HepG2 (cell line): ENCODE data around the gene GDA. TPM values are rescaled to one million over a fixed set of nuclear protein-coding genes. Genes with fewer than 3 reads are reported as not detected.

Experiments used
- ATAC-seq: fragments of 200-7000 bp; cut with Tn5 transposase; 3 replicates; pipeline ENCODE4 v1.9.1; 2020; ENCODE audit warnings: mild to moderate bottlenecking, moderate library complexity
- BruUV-seq: library from RNA; stranded (reverse); fragments of 400-500 nt; replicated peaks from 2 replicates; lab custom pipeline; 2021; lab: Mats Ljungman, UMichigan
- CTCF ChIA-PET: fragments of 300-600 bp; formaldehyde crosslinking; extraction: SDS; loops from one replicate; lab custom pipeline; 2021; ENCODE audit warnings: low total read pairs, inconsistent platforms, low intra/inter-chr PET ratio; lab: Yijun Ruan, JAX
- POLR2A ChIA-PET: fragments of 350-600 bp; sonication (Branson Sonifier 250); formaldehyde crosslinking; loops from one replicate; lab custom pipeline; 2020; ENCODE audit warnings: antibody characterized with exemption, inconsistent platforms; lab: Yijun Ruan, JAX
- DNase-seq: peaks from one replicate; pipeline ENCODE4 v3.0.0-alpha.2; 2015; ENCODE audit warnings: low spot score
- FAIRE-seq: peaks from 3 replicates; lab custom pipeline; 2011; peaks lifted over from hg19 to GRCh38; lab: Jason Lieb, UNC
- H2AFZ ChIP-seq: one replicate; pipeline ENCODE4 v1.6.1; 2011; ENCODE audit warnings: low read length, inconsistent platforms
- H3K27ac ChIP-seq: fragments of 300-600 bp; 3 replicates; pipeline ENCODE4 v1.8.0; 2011; ENCODE audit warnings: mixed run types, mild to moderate bottlenecking, mixed read lengths, low read length, inconsistent platforms; ENCODE audit not compliant: insufficient read depth; ENCODE audit errors: extremely low read length
- H3K27me3 ChIP-seq, 2 experiments: fragments of 200-600 bp in 1 of 2; 2 replicates in 1 of 2; 3 replicates in 1 of 2; pipeline versions ENCODE4 v1.6.0 to v1.8.0; 2011; ENCODE audit warnings: low read length in 2 of 2, mild to moderate bottlenecking in 2 of 2, moderate library complexity in 2 of 2, inconsistent platforms in 1 of 2; ENCODE audit not compliant: insufficient read depth in 2 of 2, control insufficient read depth in 1 of 2
- H3K36me3 ChIP-seq, 2 experiments: fragments of 200-600 bp in 1 of 2; replicated peaks in 1 of 2; 2 replicates in 1 of 2; 3 replicates in 1 of 2; pipeline versions ENCODE4 v1.5.1 to v1.8.0; 2011; ENCODE audit warnings: low read length in 2 of 2, inconsistent platforms in 1 of 2; ENCODE audit not compliant: insufficient read depth in 2 of 2, control insufficient read depth in 1 of 2
- H3K4me1 ChIP-seq: 2 replicates; pipeline ENCODE4 v1.5.1; 2012; ENCODE audit warnings: low read length, inconsistent platforms; ENCODE audit not compliant: insufficient read depth
- H3K4me2 ChIP-seq: 2 replicates; pipeline ENCODE4 v1.6.0; 2011; ENCODE audit warnings: low read depth, low read length, inconsistent platforms
- H3K4me3 ChIP-seq, 3 experiments: fragments of 200-600 bp in 1 of 3; sonication (generic), shearing (Covaris generic) in 1 of 3; replicated peaks in 1 of 3; 2 replicates each; pipeline ENCODE4 v1.5.1; 2011 to 2016; ENCODE audit warnings: low read length in 3 of 3, inconsistent platforms in 2 of 3, low read depth in 2 of 3, mild to moderate bottlenecking in 2 of 3, control low read depth in 1 of 3, mixed read lengths in 1 of 3; ENCODE audit not compliant: insufficient read depth in 1 of 3
- H3K79me2 ChIP-seq: one replicate; pipeline ENCODE4 v1.6.1; 2011; ENCODE audit warnings: low read length, inconsistent platforms; ENCODE audit not compliant: insufficient read depth
- H3K9ac ChIP-seq: 2 replicates; pipeline ENCODE4 v1.6.0; 2011; ENCODE audit warnings: mild to moderate bottlenecking, low read depth, low read length, inconsistent platforms; ENCODE audit not compliant: insufficient read depth
- H3K9me3 ChIP-seq: 2 replicates; pipeline ENCODE4 v1.5.1; 2012; ENCODE audit warnings: mild to moderate bottlenecking, low read length
- H4K20me1 ChIP-seq: 2 replicates; pipeline ENCODE4 v1.6.0; 2011; ENCODE audit warnings: inconsistent platforms, mild to moderate bottlenecking, low read length, moderate library complexity; ENCODE audit not compliant: insufficient read depth
- GZF1 ChIP-seq: sonication (generic); formaldehyde crosslinking; IDR thresholded peaks from 2 replicates; pipeline ENCODE4 v1.5.1; 2020; ENCODE audit warnings: mild to moderate bottlenecking, missing genetic modification reagents
- ISX ChIP-seq: sonication (generic); formaldehyde crosslinking; conservative IDR thresholded peaks from 2 replicates; pipeline ENCODE4 v1.5.0; 2020; ENCODE audit warnings: missing genetic modification reagents
- NFE2L1 ChIP-seq: sonication (generic); formaldehyde crosslinking; IDR thresholded peaks from 2 replicates; pipeline ENCODE4 v1.4.0; 2020; ENCODE audit warnings: missing genetic modification reagents, mild to moderate bottlenecking, borderline replicate concordance
- RELA ChIP-seq: sonication (generic); formaldehyde crosslinking; IDR thresholded peaks from 2 replicates; pipeline ENCODE4 v1.4.0; 2020; ENCODE audit warnings: missing genetic modification reagents
- SAFB2 ChIP-seq: sonication (generic); formaldehyde crosslinking; IDR thresholded peaks from 2 replicates; pipeline ENCODE4 v1.5.1; 2020; ENCODE audit warnings: missing genetic modification reagents, low read depth, mild to moderate bottlenecking, borderline replicate concordance
- ZNF329 ChIP-seq: sonication (generic); formaldehyde crosslinking; IDR thresholded peaks from 2 replicates; pipeline ENCODE4 v1.9.0; 2021; ENCODE audit warnings: low read depth, mild to moderate bottlenecking, missing genetic modification reagents
- ZNF510 ChIP-seq: sonication (generic); formaldehyde crosslinking; IDR thresholded peaks from 2 replicates; pipeline ENCODE4 v1.4.0; 2020; ENCODE audit warnings: low read depth, mild to moderate bottlenecking, missing genetic modification reagents
- ZNF614 ChIP-seq: IDR thresholded peaks from 2 replicates; pipeline ENCODE4 v1.6.1; 2018; ENCODE audit warnings: missing biosample characterization, missing genetic modification reagents, inconsistent platforms, borderline replicate concordance
- WGBS: methylation state at CpG from one replicate; pipeline ENCODE4 v1.1.6; 2017; ENCODE audit warnings: low lambda C conversion rate; 5-methylcytosine and 5-hydroxymethylcytosine counted together
- in situ Hi-C: cut with HindIII; loops from 2 replicates; pipeline ENCODE4 v1.10.0; 2017; ENCODE audit warnings: low pct_unique_long_range_greater_than_20kb; ENCODE audit not compliant: extremely low pct_ligation_motif_present
- intact Hi-C: fragments of 100-400 bp; cut with micrococcal nuclease; formaldehyde crosslinking; loops from one replicate; pipeline ENCODE4 v1.10.0; 2022; ENCODE audit not compliant: unreplicated experiment
- polyA plus RNA-seq, 8 experiments: library from polyadenylated mRNA; depleted of rRNA in 3 of 8; stranded (reverse) in 7 of 8; unstranded in 1 of 8; fragments of >200 nt; fragmentation: Illumina TruSeq in 4 of 8; extraction: Trizol in 4 of 8; gene quantifications; 2 replicates each; pipeline versions ENCODE4 v1.2.1 to v1.2.3, GENCODE V29; 2011 to 2016; ENCODE audit warnings: low read depth in 4 of 8, missing spikeins in 1 of 8, mixed read lengths in 1 of 8; ENCODE audit not compliant: insufficient read depth in 1 of 8
- total RNA-seq, 5 experiments: library from RNA; depleted of rRNA; stranded (reverse); fragments of >200 nt; fragmentation: Illumina TruSeq; extraction: Trizol; gene quantifications; 2 replicates each; pipeline ENCODE4 v1.2.3, GENCODE V29; 2016; ENCODE audit warnings: low read depth in 1 of 5
- TF ChIP-seq, protein P1 (sequence below): sonication (generic); formaldehyde crosslinking; IDR thresholded peaks from 2 replicates; pipeline ENCODE4 v1.4.0; 2020; ENCODE audit warnings: missing genetic modification reagents
- TF ChIP-seq, protein P2 (sequence below): sonication (generic); formaldehyde crosslinking; IDR thresholded peaks from 2 replicates; pipeline ENCODE4 v1.4.0; 2020; ENCODE audit warnings: mild to moderate bottlenecking, missing genetic modification reagents, borderline replicate concordance
- TF ChIP-seq, protein P3 (sequence below): sonication (generic); formaldehyde crosslinking; IDR thresholded peaks from 2 replicates; pipeline ENCODE4 v1.9.0; 2021; ENCODE audit warnings: missing genetic modification reagents, borderline replicate concordance

GDA gene
- total and polyA plus RNA-seq, 2 of the 13 experiments (the other 11 are each of a cell fraction or from before 2014, with no cell fraction given): 0.15 to 0.99 TPM

DNA sequence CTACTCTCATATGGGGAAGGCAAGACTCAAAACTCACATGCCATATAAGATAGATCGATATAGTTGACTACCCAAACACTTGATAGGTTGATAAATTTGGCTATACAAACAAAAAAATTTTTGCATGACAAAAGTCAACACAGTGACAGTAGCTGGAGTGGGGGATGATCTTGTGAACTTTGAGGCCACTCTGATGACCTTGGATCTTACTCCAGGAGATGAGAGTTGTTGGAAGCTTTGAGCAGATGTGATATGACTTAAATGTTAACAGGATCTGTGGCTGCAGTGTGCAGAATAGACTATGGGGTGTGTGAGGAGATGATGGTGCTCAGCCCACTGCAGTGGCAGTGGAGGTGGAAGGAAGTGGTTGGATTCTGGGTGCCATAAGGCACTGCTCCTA, 114.3 kb downstream of the GDA start (continued):
- TF ChIP-seq, protein P1, sequence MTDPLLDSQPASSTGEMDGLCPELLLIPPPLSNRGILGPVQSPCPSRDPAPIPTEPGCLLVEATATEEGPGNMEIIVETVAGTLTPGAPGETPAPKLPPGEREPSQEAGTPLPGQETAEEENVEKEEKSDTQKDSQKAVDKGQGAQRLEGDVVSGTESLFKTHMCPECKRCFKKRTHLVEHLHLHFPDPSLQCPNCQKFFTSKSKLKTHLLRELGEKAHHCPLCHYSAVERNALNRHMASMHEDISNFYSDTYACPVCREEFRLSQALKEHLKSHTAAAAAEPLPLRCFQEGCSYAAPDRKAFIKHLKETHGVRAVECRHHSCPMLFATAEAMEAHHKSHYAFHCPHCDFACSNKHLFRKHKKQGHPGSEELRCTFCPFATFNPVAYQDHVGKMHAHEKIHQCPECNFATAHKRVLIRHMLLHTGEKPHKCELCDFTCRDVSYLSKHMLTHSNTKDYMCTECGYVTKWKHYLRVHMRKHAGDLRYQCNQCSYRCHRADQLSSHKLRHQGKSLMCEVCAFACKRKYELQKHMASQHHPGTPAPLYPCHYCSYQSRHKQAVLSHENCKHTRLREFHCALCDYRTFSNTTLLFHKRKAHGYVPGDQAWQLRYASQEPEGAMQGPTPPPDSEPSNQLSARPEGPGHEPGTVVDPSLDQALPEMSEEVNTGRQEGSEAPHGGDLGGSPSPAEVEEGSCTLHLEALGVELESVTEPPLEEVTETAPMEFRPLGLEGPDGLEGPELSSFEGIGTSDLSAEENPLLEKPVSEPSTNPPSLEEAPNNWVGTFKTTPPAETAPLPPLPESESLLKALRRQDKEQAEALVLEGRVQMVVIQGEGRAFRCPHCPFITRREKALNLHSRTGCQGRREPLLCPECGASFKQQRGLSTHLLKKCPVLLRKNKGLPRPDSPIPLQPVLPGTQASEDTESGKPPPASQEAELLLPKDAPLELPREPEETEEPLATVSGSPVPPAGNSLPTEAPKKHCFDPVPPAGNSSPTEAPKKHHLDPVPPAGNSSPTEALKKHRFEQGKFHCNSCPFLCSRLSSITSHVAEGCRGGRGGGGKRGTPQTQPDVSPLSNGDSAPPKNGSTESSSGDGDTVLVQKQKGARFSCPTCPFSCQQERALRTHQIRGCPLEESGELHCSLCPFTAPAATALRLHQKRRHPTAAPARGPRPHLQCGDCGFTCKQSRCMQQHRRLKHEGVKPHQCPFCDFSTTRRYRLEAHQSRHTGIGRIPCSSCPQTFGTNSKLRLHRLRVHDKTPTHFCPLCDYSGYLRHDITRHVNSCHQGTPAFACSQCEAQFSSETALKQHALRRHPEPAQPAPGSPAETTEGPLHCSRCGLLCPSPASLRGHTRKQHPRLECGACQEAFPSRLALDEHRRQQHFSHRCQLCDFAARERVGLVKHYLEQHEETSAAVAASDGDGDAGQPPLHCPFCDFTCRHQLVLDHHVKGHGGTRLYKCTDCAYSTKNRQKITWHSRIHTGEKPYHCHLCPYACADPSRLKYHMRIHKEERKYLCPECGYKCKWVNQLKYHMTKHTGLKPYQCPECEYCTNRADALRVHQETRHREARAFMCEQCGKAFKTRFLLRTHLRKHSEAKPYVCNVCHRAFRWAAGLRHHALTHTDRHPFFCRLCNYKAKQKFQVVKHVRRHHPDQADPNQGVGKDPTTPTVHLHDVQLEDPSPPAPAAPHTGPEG (CRISPR knock-in tag): no peak
- TF ChIP-seq, all 625 proteins: peak for 24

DNA sequence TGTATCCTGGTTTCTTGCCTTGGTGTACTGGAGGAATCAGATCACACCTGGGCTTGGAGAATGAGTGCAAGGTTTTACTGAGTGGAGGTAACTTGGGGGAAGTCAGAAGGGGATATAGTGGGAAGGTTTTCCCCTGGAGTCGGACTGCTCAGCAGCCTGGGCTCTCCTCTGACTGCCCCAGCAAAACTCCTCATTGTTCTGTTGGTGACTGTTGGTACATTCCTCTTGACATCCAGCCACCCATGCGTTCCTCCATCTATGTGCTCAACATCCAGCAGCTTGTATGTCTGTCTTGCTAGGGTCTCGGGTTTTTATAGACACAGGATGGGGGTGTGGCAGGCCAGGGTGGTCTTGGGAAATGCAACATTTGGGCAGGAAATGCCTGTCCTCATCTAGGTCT, 119.7 kb downstream of the GDA start:
- Histone ChIP-seq H3K9me3 (no peaks in the 10 kb centered on the region), H2AFZ (no peak overlapping the region), H3K9ac (no peak overlapping the region), H3K79me2 (no peaks in the 10 kb centered on the region), H3K27ac (no peak overlapping the region), H3K27me3 (no peaks in the 10 kb centered on the region), H4K20me1 (no peaks in the 10 kb centered on the region), H3K4me2 (no peak overlapping the region), H3K4me3 (no peak overlapping the region), H3K4me1 (peaks cover 2% of the 10 kb centered on the region), H3K36me3 (no peaks in the 10 kb centered on the region)
- ATAC-seq (peak; percentile 54), FAIRE-seq (no peak), DNase-seq (no peak)
- in situ Hi-C loops: no loop called here
- intact Hi-C loops: no loop called here
- WGBS: 43% methylated on average over 1 of the region's 3 CpGs
- TF ChIP-seq ZNF329 (no peak), ZNF510 (CRISPR knock-in tag) (no peak), ISX (CRISPR knock-in tag) (no peak), ZNF614 (CRISPR knock-in tag) (no peak), RELA (CRISPR knock-in tag) (no peak), SAFB2 (CRISPR knock-in tag) (no peak), NFE2L1 (CRISPR knock-in tag) (no peak), GZF1 (CRISPR knock-in tag) (no peak)
- TF ChIP-seq, protein P2, sequence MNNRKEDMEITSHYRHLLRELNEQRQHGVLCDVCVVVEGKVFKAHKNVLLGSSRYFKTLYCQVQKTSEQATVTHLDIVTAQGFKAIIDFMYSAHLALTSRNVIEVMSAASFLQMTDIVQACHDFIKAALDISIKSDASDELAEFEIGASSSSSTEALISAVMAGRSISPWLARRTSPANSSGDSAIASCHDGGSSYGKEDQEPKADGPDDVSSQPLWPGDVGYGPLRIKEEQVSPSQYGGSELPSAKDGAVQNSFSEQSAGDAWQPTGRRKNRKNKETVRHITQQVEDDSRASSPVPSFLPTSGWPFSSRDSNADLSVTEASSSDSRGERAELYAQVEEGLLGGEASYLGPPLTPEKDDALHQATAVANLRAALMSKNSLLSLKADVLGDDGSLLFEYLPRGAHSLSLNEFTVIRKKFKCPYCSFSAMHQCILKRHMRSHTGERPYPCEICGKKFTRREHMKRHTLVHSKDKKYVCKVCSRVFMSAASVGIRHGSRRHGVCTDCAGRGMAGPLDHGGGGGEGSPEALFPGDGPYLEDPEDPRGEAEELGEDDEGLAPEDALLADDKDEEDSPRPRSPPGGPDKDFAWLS: no peak
- TF ChIP-seq, protein P3, sequence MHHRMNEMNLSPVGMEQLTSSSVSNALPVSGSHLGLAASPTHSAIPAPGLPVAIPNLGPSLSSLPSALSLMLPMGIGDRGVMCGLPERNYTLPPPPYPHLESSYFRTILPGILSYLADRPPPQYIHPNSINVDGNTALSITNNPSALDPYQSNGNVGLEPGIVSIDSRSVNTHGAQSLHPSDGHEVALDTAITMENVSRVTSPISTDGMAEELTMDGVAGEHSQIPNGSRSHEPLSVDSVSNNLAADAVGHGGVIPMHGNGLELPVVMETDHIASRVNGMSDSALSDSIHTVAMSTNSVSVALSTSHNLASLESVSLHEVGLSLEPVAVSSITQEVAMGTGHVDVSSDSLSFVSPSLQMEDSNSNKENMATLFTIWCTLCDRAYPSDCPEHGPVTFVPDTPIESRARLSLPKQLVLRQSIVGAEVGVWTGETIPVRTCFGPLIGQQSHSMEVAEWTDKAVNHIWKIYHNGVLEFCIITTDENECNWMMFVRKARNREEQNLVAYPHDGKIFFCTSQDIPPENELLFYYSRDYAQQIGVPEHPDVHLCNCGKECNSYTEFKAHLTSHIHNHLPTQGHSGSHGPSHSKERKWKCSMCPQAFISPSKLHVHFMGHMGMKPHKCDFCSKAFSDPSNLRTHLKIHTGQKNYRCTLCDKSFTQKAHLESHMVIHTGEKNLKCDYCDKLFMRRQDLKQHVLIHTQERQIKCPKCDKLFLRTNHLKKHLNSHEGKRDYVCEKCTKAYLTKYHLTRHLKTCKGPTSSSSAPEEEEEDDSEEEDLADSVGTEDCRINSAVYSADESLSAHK (CRISPR knock-in tag): no peak
- BruUV-seq: no TSS peak
- ChIA-PET CTCF (no interaction called here), POLR2A (no interaction called here)
